H1 (cell line): Measurements from ENCODE around the gene TMUB2. TPM values are rescaled to one million over a fixed set of nuclear protein-coding genes. Genes with fewer than 3 reads are reported as not detected.
A peak's percentile ranks its signal among the peaks of the same experiment; 100 is the strongest.

Experiments
- CTCF ChIA-PET: fragments of 300-600 bp; sonication (Branson Sonifier 250); formaldehyde crosslinking; loops from one replicate; lab custom pipeline; 2021; ENCODE audit not compliant: partially characterized antibody; lab: Charles Lee
- POLR2A ChIA-PET: fragments of 300-600 bp; sonication (Branson Sonifier 250); formaldehyde crosslinking; loops from one replicate; lab custom pipeline; 2021; ENCODE audit warnings: inconsistent platforms; ENCODE audit not compliant: partially characterized antibody; lab: Charles Lee
- DNase-seq, 2 experiments: peaks; one replicate each; pipeline versions ENCODE4 v3.0.0 to v3.0.0-alpha.2; 2010 to 2022; ENCODE audit warnings: low spot score in 2 of 2, low read depth in 1 of 2, mixed read lengths in 1 of 2
- FAIRE-seq: peaks from 2 replicates; lab custom pipeline; 2011; peaks lifted over from hg19 to GRCh38; lab: Jason Lieb, UNC
- H2AFZ ChIP-seq: 2 replicates; pipeline ENCODE4 v1.8.1; 2012; ENCODE audit warnings: low read length, inconsistent platforms
- H2AK5ac ChIP-seq: 2 replicates; pipeline ENCODE4 v1.6.1; 2013; ENCODE audit warnings: low read depth, low read length
- H2BK120ac ChIP-seq: replicated peaks from 2 replicates; pipeline ENCODE3; 2013; ENCODE audit warnings: low read depth, low read length, inconsistent platforms
- H2BK12ac ChIP-seq: 2 replicates; pipeline ENCODE4 v1.6.1; 2013; ENCODE audit warnings: low read depth, low read length
- H2BK15ac ChIP-seq: 2 replicates; pipeline ENCODE4 v1.6.1; 2013; ENCODE audit warnings: low read length
- H2BK20ac ChIP-seq: 2 replicates; pipeline ENCODE4 v1.6.1; 2013; ENCODE audit warnings: low read length
- H2BK5ac ChIP-seq: 2 replicates; pipeline ENCODE4 v1.6.1; 2013; ENCODE audit warnings: low read depth, low read length
- H3K14ac ChIP-seq: 2 replicates; pipeline ENCODE4 v1.6.1; 2013; ENCODE audit warnings: inconsistent platforms; ENCODE audit not compliant: insufficient read length
- H3K18ac ChIP-seq: 2 replicates; pipeline ENCODE4 v1.6.1; 2013; ENCODE audit warnings: low read length; ENCODE audit errors: extremely low read depth
- H3K23ac ChIP-seq: 2 replicates; pipeline ENCODE4 v1.6.1; 2013; ENCODE audit warnings: inconsistent platforms; ENCODE audit not compliant: insufficient read length
- H3K23me2 ChIP-seq: 2 replicates; pipeline ENCODE4 v1.6.1; 2013; ENCODE audit warnings: low read depth, low read length
- H3K27ac ChIP-seq: 2 replicates; pipeline ENCODE4 v1.6.1; 2011; ENCODE audit warnings: low read depth, low read length, inconsistent platforms
- H3K27me3 ChIP-seq, 4 experiments: replicated peaks in 1 of 4; 1 replicate in 1 of 4; 2 replicates in 3 of 4; pipeline versions ENCODE4 v1.6.1 to v1.8.1; 2011 to 2013; ENCODE audit warnings: low read length in 3 of 4, mild to moderate bottlenecking in 3 of 4, inconsistent platforms in 2 of 4, mixed read lengths in 2 of 4, moderate library complexity in 1 of 4; ENCODE audit not compliant: control insufficient read depth in 3 of 4, insufficient read depth in 3 of 4; ENCODE audit errors: extremely low read depth in 1 of 4
- H3K36me3 ChIP-seq, 4 experiments: 2 replicates each; pipeline versions ENCODE4 v1.6.1 to v1.8.1; 2011 to 2013; ENCODE audit warnings: mild to moderate bottlenecking in 4 of 4, low read length in 3 of 4, moderate library complexity in 2 of 4, control low read depth in 1 of 4, inconsistent platforms in 1 of 4; ENCODE audit not compliant: insufficient read depth in 4 of 4, control insufficient read depth in 2 of 4
- H3K4ac ChIP-seq: replicated peaks from 2 replicates; pipeline ENCODE3; 2013; ENCODE audit warnings: low read length, low read depth, mixed read lengths, inconsistent platforms; ENCODE audit not compliant: insufficient read length
- H3K4me1 ChIP-seq, 4 experiments: replicated peaks in 1 of 4; 1 replicate in 1 of 4; 2 replicates in 3 of 4; pipeline versions ENCODE4 v1.6.1 to v1.8.1; 2011 to 2013; ENCODE audit warnings: low read length in 3 of 4, inconsistent platforms in 2 of 4, mixed read lengths in 1 of 4; ENCODE audit not compliant: insufficient read depth in 4 of 4, control insufficient read depth in 3 of 4
- H3K4me2 ChIP-seq, 2 experiments: 2 replicates each; pipeline versions ENCODE4 v1.6.1 to v1.8.1; 2011 to 2013; ENCODE audit warnings: low read depth in 2 of 2, low read length in 2 of 2, control low read depth in 1 of 2, inconsistent platforms in 1 of 2, mild to moderate bottlenecking in 1 of 2; ENCODE audit not compliant: insufficient read depth in 1 of 2
- H3K4me3 ChIP-seq, 4 experiments: fragments of 200-600, 300-600 bp in 1 of 4; sonication (generic), shearing (Covaris generic), sonication (Bioruptor Twin) in 1 of 4; 2 replicates each; pipeline versions ENCODE4 v1.5.1 to v1.8.1; 2011 to 2016; ENCODE audit warnings: low read length in 4 of 4, low read depth in 3 of 4, control low read depth in 2 of 4, inconsistent platforms in 2 of 4, mild to moderate bottlenecking in 2 of 4, mixed read lengths in 1 of 4, moderate library complexity in 1 of 4; ENCODE audit not compliant: insufficient read depth in 2 of 4; ENCODE audit errors: extremely low read depth in 1 of 4
- H3K56ac ChIP-seq: replicated peaks from 2 replicates; pipeline ENCODE3; 2013; ENCODE audit warnings: low read depth, mild to moderate bottlenecking, mixed read lengths, low read length, inconsistent platforms; ENCODE audit not compliant: insufficient read length
- H3K79me1 ChIP-seq: 2 replicates; pipeline ENCODE4 v1.6.1; 2013; ENCODE audit warnings: low read depth, low read length, control low read depth
- H3K79me2 ChIP-seq, 2 experiments: 2 replicates each; pipeline versions ENCODE4 v1.6.1 to v1.8.1; 2012 to 2013; ENCODE audit warnings: low read length in 2 of 2, mild to moderate bottlenecking in 2 of 2, inconsistent platforms in 1 of 2; ENCODE audit not compliant: insufficient read depth in 2 of 2, control insufficient read depth in 1 of 2
- H3K9ac ChIP-seq, 4 experiments: replicated peaks in 1 of 4; 1 replicate in 1 of 4; 2 replicates in 3 of 4; pipeline versions ENCODE4 v1.6.1 to v1.8.1; 2011 to 2013; ENCODE audit warnings: low read depth in 3 of 4, low read length in 3 of 4, control low read depth in 2 of 4, mild to moderate bottlenecking in 2 of 4, moderate library complexity in 2 of 4, inconsistent platforms in 1 of 4; ENCODE audit errors: extremely low read depth in 1 of 4
- H3K9me3 ChIP-seq, 2 experiments: 2 replicates each; pipeline versions ENCODE4 v1.6.1 to v1.8.1; 2012 to 2013; ENCODE audit warnings: mild to moderate bottlenecking in 2 of 2, moderate library complexity in 2 of 2, control low read depth in 1 of 2, inconsistent platforms in 1 of 2, low read depth in 1 of 2, low read length in 1 of 2, mixed read lengths in 1 of 2; ENCODE audit not compliant: insufficient read depth in 2 of 2
- H4K20me1 ChIP-seq, 2 experiments: replicated peaks in 1 of 2; 2 replicates each; pipeline versions ENCODE3 to v1.8.1; 2011 to 2013; ENCODE audit warnings: inconsistent platforms in 2 of 2, low read length in 2 of 2, mild to moderate bottlenecking in 1 of 2; ENCODE audit not compliant: insufficient read depth in 2 of 2, control insufficient read depth in 1 of 2
- H4K5ac ChIP-seq: 2 replicates; pipeline ENCODE4 v1.6.1; 2013; ENCODE audit warnings: low read length, low read depth, mixed read lengths, inconsistent platforms; ENCODE audit not compliant: insufficient read length
- H4K8ac ChIP-seq: 2 replicates; pipeline ENCODE4 v1.8.0; 2013; ENCODE audit warnings: mild to moderate bottlenecking, moderate library complexity, low read length, inconsistent platforms; ENCODE audit not compliant: insufficient read depth; ENCODE audit errors: extremely low read depth
- H4K91ac ChIP-seq: replicated peaks from 2 replicates; pipeline ENCODE3; 2013; ENCODE audit warnings: low read length, mixed read lengths, inconsistent platforms; ENCODE audit not compliant: insufficient read length
- CEBPB ChIP-seq: IDR thresholded peaks from 2 replicates; pipeline ENCODE4 v1.6.1; 2012; ENCODE audit warnings: low read depth, low read length
- CHD1 ChIP-seq: IDR thresholded peaks from 2 replicates; pipeline ENCODE4 v1.6.1; 2012; ENCODE audit warnings: low read depth, low read length, improper control_type of control experiment
- CHD2 ChIP-seq: IDR thresholded peaks from 2 replicates; pipeline ENCODE4 v1.6.1; 2012; ENCODE audit warnings: low read length, improper control_type of control experiment
- EZH2 ChIP-seq: fragments of 200-600 bp; sonication (generic); IDR thresholded peaks from 2 replicates; pipeline ENCODE4 v1.7.1; 2012; ENCODE audit warnings: low read depth, mild to moderate bottlenecking, moderate library complexity, low read length, inconsistent platforms; ENCODE audit not compliant: severe bottlenecking
- JUN ChIP-seq: IDR thresholded peaks from 2 replicates; pipeline ENCODE4 v1.6.1; 2011; ENCODE audit warnings: low read depth, mild to moderate bottlenecking, improper control_type of control experiment, low read length
- KDM5A ChIP-seq: fragments of 200-600 bp; IDR thresholded peaks from 2 replicates; pipeline ENCODE4 v1.7.1; 2012; ENCODE audit warnings: mild to moderate bottlenecking, low read length, inconsistent platforms, mixed read lengths
- NRF1 ChIP-seq: IDR thresholded peaks from 2 replicates; pipeline ENCODE4 v1.6.1; 2011; ENCODE audit warnings: mild to moderate bottlenecking, low read depth, low read length, improper control_type of control experiment
- POU5F1 ChIP-seq: IDR thresholded peaks from 2 replicates; pipeline ENCODE4 v1.6.1; 2011; ENCODE audit warnings: low read depth, mild to moderate bottlenecking, low read length, moderate library complexity
- RAD21 ChIP-seq, 2 experiments: IDR thresholded peaks in 1 of 2; conservative IDR thresholded peaks in 1 of 2; 2 replicates each; pipeline ENCODE4 v1.6.1; 2011; ENCODE audit warnings: low read depth in 2 of 2, low read length in 2 of 2, improper control_type of control experiment in 1 of 2, inconsistent platforms in 1 of 2, mild to moderate bottlenecking in 1 of 2, moderate library complexity in 1 of 2
- RXRA ChIP-seq: IDR thresholded peaks from 2 replicates; pipeline ENCODE4 v1.6.1; 2011; ENCODE audit warnings: low read depth, mild to moderate bottlenecking, low read length, moderate library complexity; ENCODE audit not compliant: insufficient read depth
- SAP30 ChIP-seq: fragments of 300-600 bp; sonication (generic); IDR thresholded peaks from 2 replicates; pipeline ENCODE4 v1.7.1; 2012; ENCODE audit warnings: low read length, moderate library complexity, mild to moderate bottlenecking, inconsistent platforms; ENCODE audit not compliant: insufficient read depth, insufficient replicate concordance
- TEAD4 ChIP-seq: IDR thresholded peaks from 2 replicates; pipeline ENCODE4 v1.6.1; 2012; ENCODE audit warnings: low read depth, low read length, inconsistent platforms, mixed read lengths
- WGBS, 2 experiments: shearing (Covaris generic) in 1 of 2; methylation state at CpG; one replicate each; pipeline versions ENCODE4 v1.1.6 to v1.1.7; 2013 to 2015; ENCODE audit warnings: low lambda C conversion rate in 2 of 2, mixed read lengths in 2 of 2, inconsistent platforms in 1 of 2, low coverage in 1 of 2, missing lambda C conversion rate in 1 of 2; ENCODE audit not compliant: insufficient replicate concordance in 2 of 2, insufficient coverage in 1 of 2, insufficient read length in 1 of 2; ENCODE audit errors: extremely low coverage in 1 of 2, missing lambda C conversion rate in 1 of 2; 5-methylcytosine and 5-hydroxymethylcytosine counted together
- polyA plus RNA-seq, 7 experiments: library from polyadenylated mRNA; depleted of rRNA in 3 of 7; stranded (reverse) in 5 of 7; unstranded in 2 of 7; fragments of >200 nt in 5 of 7; fragments of 200-250 nt in 2 of 7; gene quantifications; 1 replicate in 5 of 7; 2 replicates in 1 of 7; 4 replicates in 1 of 7; pipeline versions ENCODE4 v1.2.1 to v1.2.3, GENCODE V29; 2011 to 2013; ENCODE audit warnings: missing spikeins in 2 of 7, mixed read lengths in 2 of 7
- total RNA-seq: library from RNA; stranded (reverse); fragmentation: NEBNext Ultra II Directional; extraction: Animal tissue kit (Norgen Biotek cat#: 25700); gene quantifications from 2 replicates; pipeline ENCODE4 v1.2.1, GENCODE V29; 2021
- TF ChIP-seq, protein P1 (sequence below): IDR thresholded peaks from 2 replicates; pipeline ENCODE4 v1.6.1; 2012; ENCODE audit warnings: inconsistent platforms

Gene TMUB2
- total and polyA plus RNA-seq, 2 of the 8 experiments (the other 6 are each of a cell fraction or from before 2014, with no cell fraction given) = 18.5 to 30.5 TPM

- WGBS, 2 experiments = 93% methylated on average over 9 of the region's 9 CpGs; no CpG with 5 or more reads in 1 of the 2 experiments
- no peak overlapping the region for H3K56ac ChIP-seq
- H3K4me3 ChIP-seq = no peak overlapping the region
- no peaks in the 10 kb centered on the region for H3K79me2 ChIP-seq
- H3K23ac ChIP-seq = no peak overlapping the region
- POLR2A ChIA-PET = no interaction called here
- H3K14ac ChIP-seq = no peak overlapping the region
- H3K27ac ChIP-seq = no peak overlapping the region
- H4K20me1 ChIP-seq = no peaks in the 10 kb centered on the region
- H3K27me3 ChIP-seq = no peaks in the 10 kb centered on the region; a peak in 1 of 7 replicates
- H3K23me2 ChIP-seq = no peaks in the 10 kb centered on the region
- no peak overlapping the region for H2AK5ac ChIP-seq
- no peaks in the 10 kb centered on the region for H3K4me1 ChIP-seq
- no peak overlapping the region for H2BK15ac ChIP-seq
- no peak overlapping the region for H3K4ac ChIP-seq
- H2BK12ac ChIP-seq = no peak overlapping the region
- H4K8ac ChIP-seq = no peak overlapping the region
- H3K18ac ChIP-seq = no peak overlapping the region
- no peaks in the 10 kb centered on the region for H3K9me3 ChIP-seq
- H2BK20ac ChIP-seq = no peak overlapping the region
- H3K36me3 ChIP-seq = no peaks in the 10 kb centered on the region
- no peak overlapping the region for H2BK120ac ChIP-seq
- DNase-seq = no peak
- H3K4me2 ChIP-seq = no peak overlapping the region
- TF ChIP-seq RAD21 (IDR thresholded peaks at IDR 0.05 in 1 of 2, conservative IDR thresholded peaks at IDR 0.05 in 1 of 2; ENCODE audit: low read depth in 2 of 2, low read length in 2 of 2) (no peak), TEAD4 (no peak), SAP30 (no peak), EZH2 (no peak), CEBPB (no peak), POU5F1 (no peak), CHD2 (no peak), NRF1 (no peak), KDM5A (no peak), CHD1 (no peak), JUN (no peak), RXRA (no peak)
- TF ChIP-seq, protein P1, sequence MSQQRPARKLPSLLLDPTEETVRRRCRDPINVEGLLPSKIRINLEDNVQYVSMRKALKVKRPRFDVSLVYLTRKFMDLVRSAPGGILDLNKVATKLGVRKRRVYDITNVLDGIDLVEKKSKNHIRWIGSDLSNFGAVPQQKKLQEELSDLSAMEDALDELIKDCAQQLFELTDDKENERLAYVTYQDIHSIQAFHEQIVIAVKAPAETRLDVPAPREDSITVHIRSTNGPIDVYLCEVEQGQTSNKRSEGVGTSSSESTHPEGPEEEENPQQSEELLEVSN = no peak
- CTCF ChIA-PET = interaction anchor here (1.2 to 2.1 kb wide), 3 partner anchors 20 to 121 kb away, joined by 3 to 9 read pairs (median 5); no protein-coding TSS in a partner anchor
- FAIRE-seq = no peak
- no peak overlapping the region for H4K5ac ChIP-seq
- peak overlapping the region; percentile 71 for H2AFZ ChIP-seq
- H4K91ac ChIP-seq = no peak overlapping the region
- H3K79me1 ChIP-seq = no peaks in the 10 kb centered on the region; the same call in 1 of the 2 replicates
- H2BK5ac ChIP-seq = no peak overlapping the region
- H3K9ac ChIP-seq = no peak overlapping the region; a peak in 1 of 7 replicates
Measured at GRCh38 chr17:44230140-44230539, 43.4 kb downstream of the TMUB2 start.
